ENCODE data around the gene DUSP12. TPM values are rescaled to one million over a fixed set of nuclear protein-coding genes. Genes with fewer than 3 reads are reported as not detected.

The DUSP12 gene, protein sequence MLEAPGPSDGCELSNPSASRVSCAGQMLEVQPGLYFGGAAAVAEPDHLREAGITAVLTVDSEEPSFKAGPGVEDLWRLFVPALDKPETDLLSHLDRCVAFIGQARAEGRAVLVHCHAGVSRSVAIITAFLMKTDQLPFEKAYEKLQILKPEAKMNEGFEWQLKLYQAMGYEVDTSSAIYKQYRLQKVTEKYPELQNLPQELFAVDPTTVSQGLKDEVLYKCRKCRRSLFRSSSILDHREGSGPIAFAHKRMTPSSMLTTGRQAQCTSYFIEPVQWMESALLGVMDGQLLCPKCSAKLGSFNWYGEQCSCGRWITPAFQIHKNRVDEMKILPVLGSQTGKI
- total RNA-seq (ENCODE audit: low replicate concordance) = 17.9 and 31.0 TPM in 2 replicates

DNA sequence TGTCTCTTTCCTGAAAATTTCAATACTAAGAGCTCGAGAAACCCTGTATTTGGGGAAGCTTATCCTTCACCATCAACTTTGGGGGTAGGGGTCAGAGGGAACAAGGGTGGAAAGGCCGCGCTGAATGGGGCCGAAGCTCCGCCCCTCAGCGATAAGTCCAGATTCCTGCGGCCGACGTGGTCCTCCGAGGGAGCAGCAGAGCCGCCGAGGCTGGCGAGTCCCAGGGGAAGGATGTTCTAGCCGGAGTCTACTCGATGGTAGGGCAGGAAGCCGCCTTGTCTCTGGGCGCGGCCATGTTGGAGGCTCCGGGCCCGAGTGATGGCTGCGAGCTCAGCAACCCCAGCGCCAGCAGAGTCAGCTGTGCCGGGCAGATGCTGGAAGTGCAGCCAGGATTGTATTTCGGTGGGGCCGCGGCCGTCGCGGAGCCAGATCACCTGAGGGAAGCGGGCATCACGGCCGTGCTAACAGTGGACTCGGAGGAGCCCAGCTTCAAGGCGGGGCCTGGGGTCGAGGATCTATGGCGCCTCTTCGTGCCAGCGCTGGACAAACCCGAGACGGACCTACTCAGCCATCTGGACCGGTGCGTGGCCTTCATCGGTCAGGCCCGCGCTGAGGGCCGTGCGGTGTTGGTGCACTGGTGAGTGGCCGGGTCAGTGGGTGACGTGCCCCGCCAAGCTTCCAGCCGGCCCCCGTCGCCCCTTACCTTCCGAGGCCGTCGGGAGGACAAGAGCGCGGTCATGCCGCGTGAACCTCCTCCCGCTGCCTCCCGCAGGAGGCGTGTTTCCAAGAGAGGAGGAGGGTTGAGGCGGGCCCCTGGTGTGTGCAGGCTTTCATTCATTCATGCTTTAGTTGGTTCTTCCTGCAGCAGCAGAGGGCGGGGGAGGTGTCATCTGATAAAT lies at the start of gene DUSP12:
DUSP12 (plus strand) TSS at position 278 of the 899 bp plus-strand sequence; CDS start at position 294, 16 bp downstream.

DNA sequence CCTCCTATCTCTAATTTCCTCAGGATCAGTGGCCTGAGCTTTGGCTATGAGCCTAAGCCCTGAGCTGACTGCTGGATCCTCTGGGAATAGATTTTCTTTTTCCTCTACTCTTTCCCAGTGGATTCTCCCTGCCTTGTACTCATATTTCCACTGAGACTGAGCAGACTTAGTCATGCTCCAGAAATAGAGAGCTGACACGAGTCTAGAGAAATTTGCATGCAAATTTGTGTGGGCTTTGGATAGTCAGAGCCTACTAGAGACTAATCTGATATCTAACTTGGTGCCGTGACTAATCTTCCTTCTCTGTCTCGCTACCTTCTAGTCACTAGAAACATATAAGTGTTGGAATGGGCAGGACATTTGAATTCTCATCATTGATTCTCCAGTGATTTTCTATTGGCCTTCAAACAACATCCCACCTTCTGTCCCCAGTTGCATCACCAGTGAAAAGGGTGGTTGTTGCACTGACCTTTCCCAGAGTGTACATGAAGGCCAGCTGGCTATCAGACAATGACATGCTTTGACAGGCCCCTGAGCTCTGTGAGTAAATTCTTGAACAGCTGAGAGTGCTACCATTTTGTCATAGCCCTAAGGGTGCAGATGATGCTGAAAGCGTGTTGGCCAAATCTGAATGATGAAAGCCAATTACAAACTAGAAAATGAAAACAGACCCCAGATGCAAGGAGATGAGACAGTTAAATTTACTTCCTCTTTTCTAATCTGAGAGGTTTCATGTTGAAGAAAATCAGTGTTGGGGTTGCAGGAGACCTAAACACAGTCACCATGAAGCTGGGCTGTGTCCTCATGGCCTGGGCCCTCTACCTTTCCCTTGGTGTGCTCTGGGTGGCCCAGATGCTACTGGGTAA lies 42.9 kb upstream of the DUSP12 start, which contains the start of gene FCRLA:
FCRLA (plus strand) TSS at position 748 of the 866 bp plus-strand sequence; CDS start at position 784, 36 bp downstream.

DNA sequence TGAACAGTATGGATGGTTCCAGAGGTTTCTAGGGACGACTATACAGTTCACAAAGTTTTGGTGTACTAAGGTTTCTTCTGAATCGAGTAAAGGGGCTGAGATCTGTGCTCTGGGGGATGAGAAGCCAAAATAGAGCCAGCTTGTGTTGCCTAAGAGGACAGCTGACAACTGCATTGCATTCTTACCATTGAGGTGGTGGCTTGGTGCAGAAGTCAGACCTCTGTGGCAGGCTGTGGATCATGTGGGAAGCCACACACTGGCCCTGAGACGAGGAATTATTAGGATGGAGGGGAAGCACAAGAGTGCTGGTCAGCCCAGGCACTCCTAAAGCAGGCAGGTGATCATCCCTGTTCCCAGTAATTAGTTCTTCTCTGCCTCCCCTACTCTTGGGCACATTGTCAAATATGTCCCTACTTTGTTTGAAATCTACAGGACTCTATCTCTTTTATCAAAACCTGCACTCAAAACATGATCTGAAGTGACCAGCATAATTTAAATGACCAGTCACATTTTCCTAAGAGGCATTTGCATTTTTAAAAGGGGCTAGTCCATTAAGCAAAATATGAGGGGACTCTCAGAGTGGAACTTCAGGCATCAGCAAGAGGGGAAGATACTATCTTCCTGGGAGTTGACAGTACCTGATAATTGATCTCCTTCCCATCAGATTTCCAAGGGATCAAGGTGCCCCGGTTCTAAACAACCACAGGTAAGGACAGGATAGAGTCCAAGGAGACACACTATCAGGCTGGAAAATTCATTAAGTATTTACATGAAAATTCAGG lies 28.4 kb upstream of the DUSP12 start, which contains the start of gene FCRLB:
FCRLB (plus strand) TSS at position 589 of the 782 bp plus-strand sequence. CDS start 1,129 bp downstream, outside the sequence.

DNA sequence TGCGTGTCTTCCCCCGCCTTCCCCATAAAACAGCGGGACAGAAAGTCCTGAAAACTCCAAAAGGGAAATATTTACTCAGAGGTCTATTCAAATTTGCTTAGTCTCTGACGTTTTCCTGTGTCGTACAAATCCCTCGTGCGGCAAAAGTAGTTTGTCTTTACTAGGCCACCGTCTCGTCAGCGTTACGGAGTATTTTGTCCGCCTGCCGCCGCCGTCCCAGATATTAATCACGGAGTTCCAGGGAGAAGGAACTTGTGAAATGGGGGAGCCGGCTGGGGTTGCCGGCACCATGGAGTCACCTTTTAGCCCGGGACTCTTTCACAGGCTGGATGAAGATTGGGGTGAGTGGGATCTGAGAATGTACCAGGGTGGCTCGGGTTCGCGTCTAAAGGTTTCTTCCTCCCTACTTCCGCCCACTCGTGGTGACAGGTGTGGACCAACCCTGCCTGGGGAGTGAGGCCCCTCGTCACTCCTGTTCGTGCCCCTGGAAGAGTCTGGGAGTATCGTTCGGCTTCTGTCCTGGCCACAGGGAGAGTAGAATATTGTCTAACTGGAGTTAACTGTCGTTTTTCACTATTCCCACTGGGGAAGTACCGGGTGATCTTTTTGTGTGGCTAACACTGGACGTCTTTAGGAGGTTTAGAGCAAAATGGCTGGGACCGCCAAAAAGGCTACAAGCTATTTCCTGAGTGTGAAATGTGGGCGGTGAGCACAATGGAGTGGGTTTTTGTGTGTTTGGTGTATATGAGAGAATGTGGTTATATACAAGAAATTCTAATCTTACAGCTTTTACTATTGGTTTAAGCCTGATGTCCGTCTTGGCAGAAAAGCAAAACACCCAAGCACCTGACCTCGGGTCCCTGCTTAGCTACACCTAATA lies 16.8 kb downstream of the DUSP12 start, which contains the start of gene ATF6:
ATF6 (plus strand) TSS at position 219 of the 880 bp plus-strand sequence; CDS start at position 260, 41 bp downstream.

Other genes with a start within 250 kb of the DUSP12 start
- not detected in 2 replicates for gene FCGR2A, start 244.3 kb upstream of the DUSP12 start, total RNA-seq (ENCODE audit: low replicate concordance)
- 0.75 and 0.94 TPM in 2 replicates for gene HSPA6, start 225.2 kb upstream of the DUSP12 start, total RNA-seq (ENCODE audit: low replicate concordance)
- not detected in 2 replicates for gene FCGR3A, start 200.0 kb upstream of the DUSP12 start, total RNA-seq (ENCODE audit: low replicate concordance)
- not detected in 2 replicates for gene FCGR3B, start 118.6 kb upstream of the DUSP12 start, total RNA-seq (ENCODE audit: low replicate concordance)
- not detected in 2 replicates for gene FCGR2B, start 86.6 kb upstream of the DUSP12 start, total RNA-seq (ENCODE audit: low replicate concordance)
- gene FCRLA, start 42.6 kb upstream of the DUSP12 start, total RNA-seq (ENCODE audit: low replicate concordance) = 0.45 and 0.47 TPM in 2 replicates
- gene FCRLB, start 28.2 kb upstream of the DUSP12 start, total RNA-seq (ENCODE audit: low replicate concordance) = 0.59 and 0.83 TPM in 2 replicates
- gene ATF6, start 16.5 kb downstream of the DUSP12 start, total RNA-seq (ENCODE audit: low replicate concordance) = 9.6 and 16.7 TPM in 2 replicates

All from smooth muscle cell of the coronary artery (primary cell).